Upper lobe of left lung (tissue), 4 donors: ENCODE data around the gene BCO1.

Source experiments
- POLR2A ChIP-seq, 4 donors: fragments of 450-650 bp; IDR thresholded peaks; one replicate each; pipeline ENCODE4 v1.5.1; 2016 to 2017; ENCODE audit warnings: antibody characterized with exemption in 4 of 4, mild to moderate bottlenecking in 2 of 4
- TF ChIP-seq, protein P1 (sequence below), 6 experiments: fragments of 450-650 bp in 4 of 6; fragments of 200-600 bp in 2 of 6; sonication (generic) in 2 of 6; IDR thresholded peaks; one replicate each; pipeline ENCODE4 v1.5.1; 2016 to 2019; ENCODE audit warnings: antibody characterized with exemption in 6 of 6

DNA sequence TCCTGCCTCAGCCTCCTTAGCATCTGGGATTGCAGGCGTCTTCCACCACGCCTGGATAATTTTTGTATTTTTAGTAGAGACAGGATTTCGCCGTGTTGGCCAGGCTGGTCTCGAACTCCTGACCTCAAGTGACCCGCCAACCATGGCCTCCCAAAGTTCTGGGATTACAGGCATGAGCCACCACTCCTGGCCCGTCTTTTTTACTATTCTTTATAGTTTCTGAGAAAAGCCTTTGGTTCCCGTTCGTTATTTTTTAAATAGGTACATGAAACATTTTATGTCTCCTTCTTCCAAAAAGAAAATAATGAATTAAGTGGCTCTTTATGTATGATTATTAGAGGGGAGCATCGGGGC lies 570 bp upstream of the BCO1 start:
- TF ChIP-seq, protein P1, sequence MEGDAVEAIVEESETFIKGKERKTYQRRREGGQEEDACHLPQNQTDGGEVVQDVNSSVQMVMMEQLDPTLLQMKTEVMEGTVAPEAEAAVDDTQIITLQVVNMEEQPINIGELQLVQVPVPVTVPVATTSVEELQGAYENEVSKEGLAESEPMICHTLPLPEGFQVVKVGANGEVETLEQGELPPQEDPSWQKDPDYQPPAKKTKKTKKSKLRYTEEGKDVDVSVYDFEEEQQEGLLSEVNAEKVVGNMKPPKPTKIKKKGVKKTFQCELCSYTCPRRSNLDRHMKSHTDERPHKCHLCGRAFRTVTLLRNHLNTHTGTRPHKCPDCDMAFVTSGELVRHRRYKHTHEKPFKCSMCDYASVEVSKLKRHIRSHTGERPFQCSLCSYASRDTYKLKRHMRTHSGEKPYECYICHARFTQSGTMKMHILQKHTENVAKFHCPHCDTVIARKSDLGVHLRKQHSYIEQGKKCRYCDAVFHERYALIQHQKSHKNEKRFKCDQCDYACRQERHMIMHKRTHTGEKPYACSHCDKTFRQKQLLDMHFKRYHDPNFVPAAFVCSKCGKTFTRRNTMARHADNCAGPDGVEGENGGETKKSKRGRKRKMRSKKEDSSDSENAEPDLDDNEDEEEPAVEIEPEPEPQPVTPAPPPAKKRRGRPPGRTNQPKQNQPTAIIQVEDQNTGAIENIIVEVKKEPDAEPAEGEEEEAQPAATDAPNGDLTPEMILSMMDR (IDR thresholded peaks at IDR 0.05) = no peak
- TF ChIP-seq POLR2A (IDR thresholded peaks at IDR 0.05) = no peak
